GM18498 (cell line): ENCODE results near the gene RBM39.
"Not testable (repeated sequence)": the region's sequence is repeated elsewhere in the genome, so short reads cannot be mapped to it uniquely, and the experiment has no call there.

Source experiments
- ATAC-seq: cut with Tn5 transposase; IDR thresholded peaks from one replicate; pipeline ENCODE4 v1.9.1; 2021; ENCODE audit warnings: mild to moderate bottlenecking, moderate library complexity; ENCODE audit not compliant: unreplicated experiment

The RBM39 gene

DNA sequence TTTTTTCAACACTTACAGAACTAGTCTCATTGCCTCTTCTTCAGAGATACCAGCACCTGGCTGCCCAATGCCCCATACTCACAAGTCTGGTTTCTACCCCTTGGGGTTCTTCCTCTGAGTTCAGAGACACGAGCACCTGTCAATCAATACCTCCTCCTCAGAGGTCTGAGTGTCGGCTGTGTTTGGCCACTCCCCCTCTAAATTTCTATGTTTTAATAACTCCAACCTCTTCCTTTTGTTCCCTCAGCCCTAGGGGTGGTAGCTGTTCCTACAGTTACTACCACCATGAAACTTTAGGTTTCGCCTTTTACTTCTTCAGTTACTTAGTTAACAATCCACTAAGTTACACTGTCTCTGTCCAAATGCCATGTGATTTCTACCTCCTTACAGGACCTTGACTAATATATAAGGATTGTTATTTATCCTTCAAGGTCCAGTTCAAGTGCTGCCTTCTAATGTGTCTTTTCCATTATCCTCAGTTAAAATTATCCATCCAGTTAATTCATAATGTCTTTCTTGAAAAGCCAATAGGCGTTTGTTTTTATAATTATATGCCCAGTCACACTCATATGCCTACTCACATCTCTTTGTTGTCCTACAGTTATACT, 15.1 kb upstream of the RBM39 start:
- no peak for ATAC-seq

DNA sequence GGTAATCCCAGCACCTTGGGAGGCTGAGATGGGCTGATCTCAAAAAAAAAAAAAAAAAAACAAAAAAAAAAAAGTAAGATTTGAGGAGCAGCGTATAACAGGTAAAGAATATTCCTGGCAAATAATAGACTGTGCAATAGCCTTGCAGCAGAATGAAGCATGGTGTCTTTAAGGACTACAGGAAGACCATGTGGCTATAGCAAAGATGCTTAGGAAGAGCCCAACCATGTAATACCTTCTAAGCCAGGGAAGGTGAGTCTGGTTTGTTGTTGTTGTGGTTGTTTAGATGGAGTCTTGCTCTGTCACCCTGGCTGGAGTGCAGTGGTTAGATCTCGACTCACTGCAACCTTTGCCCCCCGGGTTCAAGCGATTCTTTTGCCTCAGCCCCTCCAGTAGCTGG, 14.3 kb upstream of the RBM39 start:
- no peak for ATAC-seq

DNA sequence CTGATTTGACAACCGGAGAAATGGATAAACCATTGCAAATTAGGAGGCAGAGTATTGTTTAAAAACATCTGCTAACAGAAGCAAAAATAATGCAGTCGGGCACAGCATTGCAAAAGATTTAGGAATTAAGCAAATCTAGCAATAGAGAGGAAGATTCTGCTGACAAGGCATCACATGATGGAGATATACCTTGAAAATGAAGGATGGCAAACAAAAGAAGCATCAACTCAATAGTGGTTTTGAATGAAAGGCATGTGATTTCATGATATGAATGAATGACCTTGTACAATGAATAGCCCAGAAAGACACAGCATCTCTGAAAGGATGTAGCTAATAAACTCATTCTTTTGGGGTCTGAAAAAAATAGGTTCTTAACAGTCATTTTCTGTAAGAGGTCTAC, 8.6 kb upstream of the RBM39 start:
- no peak for ATAC-seq

DNA sequence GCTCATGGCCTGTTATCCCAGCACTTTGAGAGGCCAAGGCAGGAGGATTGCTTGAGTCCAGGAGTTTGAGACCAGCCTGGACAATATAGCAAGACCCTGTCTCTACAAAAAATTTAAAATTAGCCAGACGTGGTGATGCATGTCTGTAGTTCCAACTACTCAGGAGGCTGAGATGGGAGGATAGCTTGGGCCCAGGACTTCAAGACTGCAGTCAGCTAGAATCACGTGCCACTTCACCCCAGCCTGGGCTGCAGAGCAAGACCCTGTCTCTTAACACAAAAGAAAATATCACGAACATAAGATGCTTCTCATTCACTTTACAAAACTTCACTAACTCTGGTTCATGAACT, 2.4 kb upstream of the RBM39 start:
- ATAC-seq, result not testable (repeated sequence)

DNA sequence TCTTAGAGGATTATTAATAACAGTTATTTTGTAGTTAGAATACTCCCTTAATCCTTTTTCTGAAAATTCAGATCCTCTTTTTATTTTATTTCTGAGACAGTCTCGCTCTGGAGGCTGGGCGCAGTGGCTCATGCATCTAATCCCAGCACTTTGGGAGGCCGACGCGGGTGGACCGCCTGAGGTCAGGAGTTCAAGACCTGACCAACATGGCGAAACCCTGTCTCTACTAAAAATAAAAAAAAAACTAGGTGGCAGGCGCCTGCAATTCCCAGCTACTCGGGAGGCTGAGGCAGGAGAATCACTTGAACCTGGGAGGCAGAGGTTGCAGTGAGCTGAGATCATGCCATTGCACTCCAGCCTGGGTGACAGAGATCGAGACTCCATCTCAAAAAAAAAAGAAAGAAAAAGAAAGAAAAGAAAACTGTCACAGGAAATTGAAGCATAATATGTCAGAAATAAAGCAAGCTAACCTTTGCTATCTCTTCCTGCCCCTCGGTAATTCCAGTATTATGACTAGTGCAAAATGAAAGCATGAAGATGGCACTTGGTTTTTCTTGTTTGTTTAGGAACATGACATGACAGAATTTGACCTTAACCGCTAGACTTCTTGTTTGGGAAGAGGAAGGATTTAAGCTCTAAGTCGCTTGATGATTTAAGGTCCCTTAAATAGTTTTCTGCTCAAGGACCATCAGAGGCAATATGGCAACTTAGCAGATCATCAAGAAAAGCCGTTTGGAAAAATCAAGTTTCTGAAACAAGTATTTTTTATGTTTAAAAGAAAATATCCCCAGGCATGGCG, 1.8 kb upstream of the RBM39 start:
- no peak for ATAC-seq

DNA sequence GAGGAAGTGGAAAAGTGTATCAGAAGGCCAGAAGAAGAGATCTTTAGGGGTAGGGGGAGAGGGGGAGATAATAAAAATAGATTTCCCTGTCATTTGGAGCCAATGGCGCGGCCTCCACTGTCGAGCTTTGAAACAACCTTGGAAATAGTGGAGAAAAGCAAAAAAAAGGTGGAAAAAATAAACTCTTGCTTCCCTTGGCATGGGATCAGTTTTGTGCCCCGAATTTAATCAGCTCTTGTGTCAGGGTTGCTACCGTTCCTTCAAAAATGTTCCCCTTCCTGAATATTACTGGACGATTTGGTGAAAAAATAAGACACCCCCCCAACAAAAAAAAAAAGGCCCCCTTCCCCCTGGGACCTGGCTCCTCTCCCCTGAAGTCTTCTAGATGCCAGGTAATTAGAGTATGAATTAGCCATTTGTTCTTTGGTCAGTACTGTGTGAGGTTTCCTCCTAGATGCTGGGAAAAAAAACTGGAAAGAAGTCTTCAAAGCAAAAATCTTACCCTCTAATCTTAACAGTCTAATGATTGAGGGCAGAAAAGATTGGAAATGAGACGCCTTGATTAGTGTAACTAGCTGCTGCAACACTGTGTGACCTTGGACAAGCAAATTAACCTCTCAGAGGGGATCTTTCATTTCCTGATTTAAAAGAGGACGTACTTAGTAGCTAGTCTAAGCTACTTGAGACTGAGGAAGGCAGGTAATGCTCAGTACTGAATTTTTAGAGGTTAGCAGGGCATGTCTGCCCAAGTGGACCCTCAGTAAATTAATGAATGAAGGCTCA, 872 bp upstream of the RBM39 start:
- ATAC-seq, result no peak

DNA sequence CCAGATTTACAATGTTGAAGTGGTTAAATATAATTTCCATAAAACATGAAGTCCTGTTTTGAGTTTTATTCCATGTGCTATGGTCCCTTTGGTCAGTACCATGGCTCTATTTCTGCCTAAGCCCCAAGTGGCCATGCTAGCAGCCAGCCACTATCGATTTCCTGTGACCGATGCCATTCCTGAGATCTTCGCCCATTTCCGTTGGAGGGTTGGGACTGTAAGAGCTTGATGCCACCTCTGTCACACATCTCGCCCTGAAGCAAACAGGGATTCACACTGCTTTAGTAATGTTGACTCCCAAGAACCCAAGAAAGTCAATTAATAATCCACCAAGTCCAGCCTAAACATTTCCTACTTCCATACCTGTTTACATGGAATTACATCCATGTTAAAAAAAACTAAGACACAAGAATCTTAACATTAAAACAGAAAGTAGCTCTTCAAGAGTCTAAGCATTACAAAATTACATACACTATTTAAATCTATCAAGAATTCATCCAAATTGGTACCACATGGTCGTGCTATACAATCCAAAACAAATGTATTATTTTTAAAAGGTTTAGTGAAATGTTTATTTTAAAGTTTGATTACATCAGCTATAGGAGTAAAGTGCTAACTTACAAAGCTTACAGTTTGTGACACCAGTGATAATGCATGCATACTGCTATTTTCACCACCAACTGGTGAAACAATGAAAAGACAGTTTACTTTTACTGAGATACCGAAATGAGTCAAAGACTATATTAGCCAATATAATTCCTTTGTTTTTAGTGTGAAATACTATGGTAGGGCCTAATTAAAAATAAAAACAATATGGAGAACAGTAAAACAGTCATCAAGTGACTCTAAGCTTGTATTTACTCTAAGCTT, 2.5 kb downstream of the RBM39 start:
- no peak for ATAC-seq

DNA sequence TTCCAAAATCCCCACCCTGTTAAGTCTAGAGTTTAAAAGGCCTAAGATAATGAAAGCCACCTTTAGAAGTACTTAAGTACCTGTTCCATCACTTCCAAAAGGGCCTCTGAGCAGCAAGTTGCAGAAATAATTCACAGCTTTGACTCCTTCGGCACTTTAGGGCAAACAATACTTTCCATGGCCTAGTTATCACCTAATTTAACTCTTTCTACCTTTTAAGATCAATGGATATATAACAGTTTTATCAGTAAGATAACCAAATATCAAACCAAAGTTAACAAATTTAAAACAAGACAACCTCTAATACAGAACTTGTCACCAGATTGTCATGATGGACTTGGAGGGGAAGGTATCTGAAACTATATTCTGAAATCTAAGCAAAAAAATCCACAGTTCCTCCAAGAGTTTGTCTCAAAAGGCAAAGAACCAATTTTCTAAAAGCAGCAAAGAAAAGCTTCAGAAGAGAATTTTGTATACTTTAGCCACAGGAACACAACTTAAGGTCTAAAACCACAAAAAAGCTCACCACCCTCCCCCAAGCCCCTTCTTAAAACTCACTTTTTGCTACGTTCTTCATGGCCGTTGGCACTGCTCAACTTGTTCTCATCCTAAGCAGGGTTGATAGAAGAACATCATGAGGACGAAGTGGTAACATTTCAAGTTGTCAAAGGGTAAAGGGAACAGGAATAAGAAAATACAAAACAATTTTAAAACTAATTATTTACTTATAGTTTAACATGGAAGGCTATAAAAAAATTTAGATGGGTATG, 3.5 kb downstream of the RBM39 start:
- no peak for ATAC-seq

DNA sequence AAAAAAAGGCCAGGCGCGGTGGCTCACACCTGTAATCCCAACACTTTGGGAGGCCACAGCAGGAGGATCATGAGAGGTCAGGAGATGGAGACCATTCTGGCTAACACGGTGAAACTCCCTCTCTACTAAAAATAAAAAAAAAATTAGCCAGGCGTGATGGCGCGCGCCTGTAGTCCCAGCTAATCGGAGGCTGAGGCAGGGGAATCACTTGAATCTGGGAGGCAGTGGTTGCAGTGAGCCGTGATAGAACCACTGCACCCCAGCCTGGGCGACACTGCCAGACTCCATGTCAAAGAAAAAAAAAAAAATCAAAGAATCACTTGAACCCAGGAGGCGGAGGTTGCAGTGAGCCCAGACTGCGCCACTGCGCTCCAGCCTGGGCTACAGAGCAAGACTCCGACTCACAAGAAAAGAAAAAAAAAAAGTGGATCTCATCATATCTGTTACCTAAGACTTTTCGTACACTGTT, 4.2 kb downstream of the RBM39 start:
- ATAC-seq, result no peak

DNA sequence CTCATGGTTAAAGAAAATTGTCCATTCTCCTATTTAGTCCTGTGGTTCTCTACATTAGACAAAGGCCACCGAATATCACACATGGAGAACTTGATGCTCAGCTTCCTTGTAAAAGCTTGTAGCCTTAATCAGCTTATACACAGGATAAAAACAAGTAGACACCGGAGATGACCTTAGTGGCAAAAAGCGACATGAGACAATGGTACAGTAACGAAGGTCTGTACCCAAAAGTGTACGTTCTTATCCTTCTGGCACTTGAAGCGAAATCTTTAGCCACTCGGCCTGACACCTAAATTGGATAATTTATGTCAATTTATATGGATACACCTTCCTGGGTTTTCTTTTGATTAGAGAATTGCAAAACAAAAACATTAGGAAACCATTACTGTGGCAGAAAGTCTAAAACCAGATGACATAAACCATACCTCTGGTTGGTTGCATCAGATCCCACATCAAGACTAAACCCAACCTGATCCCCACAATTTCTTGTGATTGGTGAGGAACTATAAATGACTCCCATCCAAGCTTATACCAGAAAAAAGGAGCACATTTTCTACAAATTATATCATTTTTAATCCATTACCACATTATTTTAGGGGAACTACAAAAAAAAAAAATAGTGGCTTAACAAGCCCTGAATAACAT, 6.1 kb downstream of the RBM39 start:
- no peak for ATAC-seq

DNA sequence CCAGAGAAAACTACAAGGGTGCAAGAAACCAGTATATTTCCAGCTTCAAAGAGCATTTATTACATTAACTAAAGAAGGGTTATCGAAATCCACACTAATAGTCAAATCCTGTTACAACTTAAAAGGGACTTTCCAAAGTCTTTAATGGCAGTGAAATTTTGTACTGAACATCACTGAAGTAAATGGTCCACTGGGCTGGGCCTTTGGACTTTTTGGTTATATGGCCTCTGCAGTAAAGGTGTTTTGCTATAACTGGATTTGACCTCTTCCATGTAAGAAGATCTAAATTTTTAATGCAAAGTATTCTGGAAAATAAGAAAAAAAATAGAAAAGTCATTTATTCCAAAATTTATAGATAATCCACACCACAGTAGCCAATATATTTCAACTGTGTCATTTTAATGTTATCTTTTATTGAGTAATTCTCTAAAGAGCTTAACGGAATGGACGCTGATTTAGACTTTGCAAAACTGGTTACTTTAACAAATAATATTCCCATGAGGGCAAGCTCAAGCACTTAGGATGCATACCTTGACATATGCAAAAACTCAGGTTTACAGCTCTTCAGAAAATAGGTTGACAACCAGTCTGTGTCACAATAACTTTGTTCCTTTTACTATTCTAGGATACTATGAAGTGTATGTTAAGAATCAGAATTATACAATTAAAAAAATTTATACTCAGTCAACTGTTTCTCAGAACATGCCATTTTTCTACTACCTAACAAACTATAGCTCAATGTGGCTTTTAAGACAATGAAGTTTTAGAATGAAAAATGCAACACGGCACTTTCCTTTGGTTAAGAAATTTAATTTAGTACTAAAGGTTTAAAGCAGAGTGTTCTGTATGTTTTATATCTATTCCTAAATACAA, 7.0 kb downstream of the RBM39 start:
- no peak for ATAC-seq

DNA sequence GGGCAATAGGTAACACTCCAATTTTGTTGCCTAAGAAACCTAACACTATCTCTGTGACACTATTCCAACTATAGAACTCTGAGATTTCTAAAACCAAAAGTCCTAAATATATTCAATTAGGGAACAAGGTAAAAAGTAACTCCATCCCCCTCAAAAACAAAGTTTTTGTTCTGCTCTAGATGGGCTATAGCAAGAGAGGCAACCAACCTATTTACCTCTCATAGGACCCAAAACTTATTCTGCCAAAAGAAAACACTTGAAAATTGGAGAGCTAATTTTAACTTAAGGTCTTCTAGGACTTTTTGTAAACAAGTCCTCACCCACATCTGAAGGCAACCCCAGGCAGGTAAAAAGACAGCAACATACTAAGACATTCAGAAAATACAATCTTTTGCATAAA, 7.7 kb downstream of the RBM39 start:
- ATAC-seq, result no peak

DNA sequence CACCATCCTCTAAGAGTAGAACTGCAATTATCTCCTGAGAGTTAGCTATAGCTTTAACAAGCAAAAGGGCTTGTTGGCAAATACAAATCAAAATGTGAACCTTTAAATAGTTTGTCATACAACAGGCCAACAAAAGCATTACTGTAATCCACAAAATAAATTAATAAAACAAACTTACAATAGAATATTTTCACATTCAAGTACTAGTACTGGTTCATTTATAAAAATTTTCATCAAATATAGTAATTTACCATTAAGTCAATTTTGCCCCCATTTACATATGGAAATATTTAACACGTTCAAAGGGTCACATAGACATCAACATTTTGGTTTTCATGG, 9.4 kb downstream of the RBM39 start:
- no peak for ATAC-seq

DNA sequence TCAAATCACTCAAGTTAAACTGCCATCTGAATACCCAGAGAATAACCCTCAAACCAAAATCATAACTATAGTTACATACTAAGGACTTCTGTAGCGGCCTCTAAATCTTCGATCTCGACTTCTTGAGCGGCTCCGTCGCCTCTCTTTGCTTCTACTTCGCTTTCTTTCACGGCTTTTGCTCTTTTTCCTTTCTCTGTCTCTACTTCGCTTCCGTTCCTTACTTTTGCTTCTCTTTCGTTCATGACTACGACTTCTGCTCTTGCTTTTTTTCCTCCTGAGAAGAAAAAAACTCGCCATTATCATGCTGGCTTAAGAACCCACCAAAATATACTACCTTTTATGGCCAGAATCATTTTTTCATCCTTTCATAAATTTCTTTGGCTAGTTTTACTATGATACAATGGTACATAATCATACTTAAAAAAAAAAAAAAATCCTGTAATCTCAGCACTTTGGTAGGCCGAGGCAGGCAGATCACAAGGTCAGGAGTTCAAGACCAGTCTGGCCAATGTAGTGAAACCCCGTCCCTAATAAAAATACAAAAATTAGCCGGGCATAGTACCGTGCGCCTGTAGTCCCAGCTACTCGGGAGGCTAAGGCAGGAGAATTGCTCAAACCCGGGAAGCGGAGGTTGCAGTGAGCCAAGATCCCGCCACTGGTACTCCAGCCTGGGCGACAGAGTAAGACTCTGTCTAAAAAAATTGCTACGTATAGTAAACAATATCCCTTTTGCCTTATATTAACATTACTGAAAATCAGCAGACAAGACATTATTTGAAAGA, 10.0 kb downstream of the RBM39 start:
- ATAC-seq, result no peak

DNA sequence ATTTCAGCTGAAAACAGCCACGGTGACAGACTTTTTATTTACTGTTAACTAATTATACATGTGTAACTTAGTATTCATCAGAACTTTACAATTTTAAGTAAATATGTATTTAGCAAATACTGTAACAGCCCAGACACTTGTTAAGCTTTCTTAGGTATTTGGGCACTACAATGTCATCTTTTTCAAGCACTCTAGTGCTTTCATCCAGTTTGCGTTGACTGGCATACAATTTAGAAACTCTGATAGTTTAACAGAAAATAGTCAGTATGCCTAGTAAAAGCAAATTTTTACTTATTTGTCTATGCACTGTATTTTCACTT, 10.6 kb downstream of the RBM39 start:
- ATAC-seq, result no peak

DNA sequence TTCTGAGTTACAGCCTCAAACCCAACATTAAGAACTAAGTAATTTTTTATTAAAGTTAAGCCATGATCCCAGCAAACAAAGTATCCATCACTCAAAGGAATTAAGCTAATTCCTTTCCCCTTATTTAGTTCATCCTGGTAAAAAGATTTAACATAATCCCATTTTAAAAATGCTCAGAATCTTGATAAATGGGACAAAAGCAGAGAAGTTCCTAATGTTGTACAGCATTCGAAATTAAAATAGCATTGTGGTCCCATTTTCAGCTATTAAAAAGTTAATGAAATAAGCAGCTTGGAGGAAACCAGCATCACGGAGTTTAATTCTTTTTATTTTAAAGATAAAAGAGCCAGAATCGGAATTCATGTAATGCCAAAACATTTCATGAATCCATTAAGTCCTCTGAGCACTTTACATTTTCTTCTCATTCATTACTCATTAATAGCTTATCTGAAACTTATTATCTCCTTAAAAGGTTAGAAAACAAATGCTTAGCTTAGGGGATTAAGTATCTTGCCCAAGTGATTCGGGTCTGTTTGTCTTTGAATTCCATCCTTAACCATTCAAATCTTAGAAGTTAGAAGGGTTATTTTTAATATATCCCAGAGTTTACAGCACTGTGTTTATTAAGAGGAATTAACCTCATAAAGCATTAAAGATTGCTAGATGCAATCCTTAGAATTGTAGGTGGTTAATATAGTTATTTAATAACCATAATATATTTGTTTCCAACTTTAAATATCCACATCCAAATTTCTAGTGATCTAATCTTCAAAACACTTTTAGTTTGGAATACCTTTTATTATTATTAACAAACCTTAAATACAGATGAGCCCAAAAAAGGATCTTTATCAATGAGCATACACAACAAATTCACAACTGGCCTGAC, 11.2 kb downstream of the RBM39 start:
- no peak for ATAC-seq

DNA sequence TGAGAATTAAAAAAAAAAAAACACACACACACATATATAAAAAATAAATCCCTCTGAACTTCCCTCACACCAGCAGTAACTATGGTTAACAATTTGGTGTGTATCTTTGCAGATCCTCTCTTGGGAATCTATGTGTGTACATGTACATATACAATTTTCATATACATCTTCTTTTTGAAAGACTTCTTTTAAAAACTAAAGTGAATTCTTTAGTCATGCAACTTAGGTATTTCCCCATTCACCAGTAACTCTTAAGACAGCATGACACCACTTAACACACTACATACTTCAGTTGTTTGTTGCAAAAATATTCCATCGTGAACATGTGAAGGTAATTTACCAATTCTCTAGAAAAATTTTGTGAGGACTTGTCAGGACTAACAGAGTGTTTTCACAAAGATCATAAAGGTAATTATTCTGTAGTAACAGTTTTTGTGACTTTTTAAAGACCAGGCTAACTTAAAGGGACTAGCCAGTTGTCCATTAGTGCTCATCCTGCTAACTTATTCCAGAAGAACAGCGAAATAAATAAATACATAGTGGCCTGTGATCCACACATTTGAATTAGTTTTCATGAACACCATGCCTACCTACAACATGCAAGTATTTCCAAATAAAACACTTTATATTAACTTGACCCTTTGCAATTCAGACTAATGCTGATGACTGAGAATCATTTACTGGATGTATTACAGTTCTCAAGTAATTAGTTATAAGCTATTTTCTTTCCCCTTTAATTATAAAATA, 12.1 kb downstream of the RBM39 start:
- no peak for ATAC-seq
